Raji (cell line): Measurements from ENCODE around the gene CCNC.

ENCODE experiments used
- POLR2A ChIP-seq: IDR thresholded peaks from 2 replicates; pipeline ENCODE4 v1.6.1; 2011; ENCODE audit warnings: low read depth, low read length, control low read depth; ENCODE audit not compliant: insufficient read depth

The CCNC gene, protein sequence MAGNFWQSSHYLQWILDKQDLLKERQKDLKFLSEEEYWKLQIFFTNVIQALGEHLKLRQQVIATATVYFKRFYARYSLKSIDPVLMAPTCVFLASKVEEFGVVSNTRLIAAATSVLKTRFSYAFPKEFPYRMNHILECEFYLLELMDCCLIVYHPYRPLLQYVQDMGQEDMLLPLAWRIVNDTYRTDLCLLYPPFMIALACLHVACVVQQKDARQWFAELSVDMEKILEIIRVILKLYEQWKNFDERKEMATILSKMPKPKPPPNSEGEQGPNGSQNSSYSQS

DNA sequence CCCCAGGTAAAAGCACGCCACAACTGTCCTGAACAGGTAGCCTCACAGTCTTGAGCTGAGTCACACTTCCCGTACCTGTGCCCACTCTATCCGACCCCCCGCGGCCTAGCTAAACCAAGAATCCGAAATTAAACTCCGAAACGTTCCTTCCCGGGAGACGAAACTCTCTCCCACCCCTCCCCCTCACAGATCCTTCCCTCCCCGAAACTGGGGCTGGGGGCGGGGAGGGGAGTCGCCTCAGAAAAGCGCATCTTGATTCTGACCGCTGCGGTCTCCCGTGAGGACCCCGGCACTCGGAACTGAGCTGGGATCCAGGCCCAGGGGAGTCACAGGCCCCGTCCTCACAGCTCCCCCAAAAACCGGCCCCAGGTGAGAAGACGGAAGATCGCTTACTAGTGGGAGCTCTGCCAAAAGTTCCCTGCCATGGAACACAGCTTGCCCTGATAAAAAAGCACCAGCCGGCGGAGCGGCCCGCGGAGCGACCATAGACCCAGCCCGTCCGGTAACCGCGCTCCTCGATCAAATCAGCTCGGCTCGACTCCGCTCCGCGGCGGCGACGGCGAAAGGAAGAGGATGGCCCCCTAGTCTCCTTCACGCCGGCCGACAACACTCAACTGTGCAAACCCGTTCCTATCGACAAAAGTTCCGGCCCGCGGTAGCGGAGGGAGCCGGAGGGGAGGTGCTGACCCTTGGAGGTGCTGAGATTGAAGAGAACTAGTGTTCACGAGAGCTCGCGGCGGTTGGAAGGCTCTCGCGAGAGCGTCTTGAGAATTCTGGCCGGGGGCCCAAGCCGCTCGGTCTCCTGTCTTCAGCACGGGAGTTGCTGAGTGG lies at the start of gene CCNC:
Gene CCNC (minus strand): TSS at position 558 of the 831 bp plus-strand sequence. CDS start 133 bp downstream, at position 425.
- TF ChIP-seq POLR2A, result peak; percentile 94

DNA sequence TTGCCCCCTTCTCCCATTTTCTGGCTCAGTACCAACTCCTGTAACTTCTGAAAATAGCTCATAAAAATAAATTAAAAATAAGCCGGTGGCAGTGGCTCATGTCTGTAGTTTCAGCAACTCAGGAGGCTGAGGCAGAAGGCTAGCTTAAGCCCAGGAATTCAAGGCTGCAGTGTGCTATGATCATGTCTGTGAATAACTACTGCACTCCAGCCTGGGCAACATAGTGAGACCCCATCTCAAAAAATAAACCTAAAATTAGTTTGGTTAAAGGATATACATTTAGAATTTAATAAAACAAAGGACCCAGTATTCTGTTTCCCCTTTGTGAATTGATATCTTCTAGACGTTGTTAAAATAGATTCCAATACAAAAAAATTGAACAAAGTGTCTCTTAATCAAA lies 48.7 kb upstream of the CCNC start:
- TF ChIP-seq POLR2A, result no peak

DNA sequence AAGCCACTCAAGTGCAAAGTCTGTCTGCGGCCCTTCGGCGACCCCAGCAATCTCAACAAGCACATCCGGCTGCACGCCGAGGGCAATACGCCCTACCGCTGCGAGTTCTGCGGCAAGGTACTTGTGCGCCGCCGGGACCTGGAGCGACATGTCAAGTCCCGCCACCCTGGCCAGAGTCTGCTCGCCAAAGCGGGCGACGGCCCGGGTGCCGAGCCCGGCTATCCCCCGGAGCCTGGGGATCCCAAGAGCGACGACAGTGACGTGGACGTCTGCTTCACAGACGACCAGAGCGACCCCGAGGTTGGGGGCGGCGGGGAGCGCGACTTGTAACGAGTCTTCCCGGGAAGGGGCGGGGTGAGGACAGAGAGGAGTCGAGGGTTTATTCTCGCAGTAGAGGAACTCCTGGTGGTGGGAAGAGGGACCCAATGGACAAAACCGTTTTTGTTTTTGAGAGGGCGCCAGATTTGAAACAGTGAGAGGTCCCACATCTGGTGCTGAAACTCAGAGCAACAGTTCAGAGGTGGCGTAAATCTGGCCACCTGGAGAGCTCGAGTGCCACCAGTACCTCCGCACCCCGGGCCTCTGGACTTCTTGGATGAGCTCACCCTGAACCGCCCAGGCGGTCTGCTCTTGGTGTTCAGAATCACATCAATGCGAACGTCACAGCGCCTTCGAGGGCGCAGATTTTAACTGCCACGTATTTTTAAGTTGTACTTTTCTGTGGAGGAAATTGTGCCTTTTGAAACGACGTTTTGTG lies 46.1 kb upstream of the CCNC start:
- TF ChIP-seq POLR2A, result no peak

DNA sequence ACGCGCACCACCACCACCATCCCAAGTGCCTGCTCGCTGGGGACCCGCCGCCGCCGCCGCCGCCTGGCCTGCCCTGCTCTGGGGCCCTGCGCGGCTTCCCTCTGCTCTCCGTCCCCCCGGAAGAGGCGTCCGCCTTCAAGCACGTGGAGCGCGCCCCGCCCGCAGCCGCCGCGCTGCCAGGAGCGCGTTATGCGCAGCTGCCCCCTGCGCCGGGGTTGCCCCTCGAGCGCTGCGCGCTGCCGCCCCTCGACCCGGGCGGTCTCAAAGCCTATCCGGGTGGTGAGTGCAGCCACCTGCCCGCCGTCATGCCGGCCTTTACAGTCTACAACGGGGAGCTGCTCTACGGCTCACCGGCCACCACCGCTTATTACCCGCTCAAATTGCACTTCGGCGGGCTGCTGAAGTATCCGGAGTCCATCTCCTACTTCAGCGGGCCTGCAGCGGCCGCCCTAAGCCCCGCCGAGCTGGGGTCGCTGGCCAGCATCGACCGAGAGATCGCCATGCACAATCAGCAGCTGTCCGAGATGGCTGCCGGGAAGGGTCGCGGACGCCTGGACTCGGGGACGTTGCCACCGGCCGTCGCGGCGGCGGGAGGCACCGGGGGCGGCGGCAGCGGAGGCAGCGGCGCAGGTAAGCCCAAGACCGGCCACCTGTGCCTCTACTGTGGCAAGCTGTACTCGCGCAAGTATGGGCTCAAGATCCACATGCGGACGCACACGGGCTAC lies 45.4 kb upstream of the CCNC start:
- TF ChIP-seq POLR2A, result no peak

DNA sequence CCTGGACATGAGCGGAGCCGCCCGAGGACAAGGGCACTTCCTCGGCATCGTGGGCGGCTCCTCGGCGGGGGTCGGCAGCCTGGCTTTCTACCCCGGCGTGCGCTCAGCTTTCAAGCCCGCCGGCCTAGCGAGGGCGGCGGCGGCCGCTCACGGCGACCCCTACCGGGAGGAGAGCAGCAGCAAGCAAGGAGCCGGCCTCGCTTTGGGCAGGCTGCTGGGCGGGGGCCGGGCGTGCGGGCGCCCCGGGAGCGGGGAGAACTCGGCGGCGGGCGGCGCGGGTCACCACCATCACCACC lies 44.9 kb upstream of the CCNC start:
- no peak for TF ChIP-seq POLR2A

DNA sequence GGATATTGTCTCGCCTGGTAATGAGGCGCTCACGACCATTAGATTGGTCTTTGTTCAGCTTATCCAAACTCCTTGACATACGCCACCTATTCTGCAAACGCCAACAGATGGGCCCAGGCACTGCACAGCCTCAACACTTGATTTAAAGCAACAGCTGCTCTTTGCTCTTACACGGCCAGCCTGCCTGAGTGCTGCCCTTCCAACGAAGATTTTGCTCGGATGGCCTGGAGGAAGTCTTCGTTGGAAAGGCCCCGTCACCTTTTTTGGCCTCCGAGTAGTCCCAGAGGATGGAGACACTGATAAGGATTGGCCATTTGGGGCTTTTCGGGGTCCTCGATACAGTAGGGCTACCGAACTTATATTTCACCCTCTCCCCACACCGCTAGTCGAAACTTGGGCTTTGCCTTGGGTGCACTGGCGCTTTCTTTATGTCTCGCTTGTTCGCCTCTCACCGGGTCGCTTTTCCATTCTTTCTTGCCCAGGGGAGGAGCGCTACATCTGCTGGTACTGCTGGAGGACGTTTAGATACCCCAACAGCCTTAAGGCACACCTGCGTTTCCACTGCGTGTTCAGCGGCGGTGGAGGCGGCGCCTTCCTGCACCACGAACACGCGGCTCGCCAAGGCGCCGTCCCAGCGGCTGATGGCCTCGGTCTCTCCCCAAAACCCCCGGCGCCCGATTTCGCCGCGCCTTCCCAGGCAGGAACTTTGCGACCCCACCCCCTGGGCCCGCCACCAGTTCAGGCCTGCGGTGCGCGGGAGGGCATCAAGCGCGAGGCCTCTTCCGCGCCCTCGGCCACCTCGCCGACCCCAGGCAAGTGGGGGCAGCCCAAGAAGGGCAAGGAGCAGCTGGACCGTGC lies 44.3 kb upstream of the CCNC start:
- TF ChIP-seq POLR2A, result no peak

DNA sequence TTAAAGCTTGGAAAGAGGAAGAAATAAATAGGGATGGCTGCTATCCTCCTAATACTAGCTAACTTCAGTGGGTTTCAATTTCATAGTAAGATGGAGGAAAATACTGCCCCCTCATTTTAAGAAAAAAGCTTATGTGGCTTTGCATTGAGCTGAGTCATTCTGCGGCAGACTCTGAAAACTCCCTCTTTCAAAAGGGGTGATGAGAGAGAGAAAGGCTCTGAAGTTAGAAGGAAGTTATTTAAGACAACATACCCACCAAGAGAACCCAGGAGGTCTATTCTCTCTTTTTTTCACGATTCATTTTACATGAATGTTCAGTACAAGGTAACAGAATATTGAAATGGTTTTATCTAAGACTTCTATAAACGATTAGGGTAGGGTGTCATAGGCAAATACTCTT lies 42.7 kb upstream of the CCNC start:
- TF ChIP-seq POLR2A, result no peak

DNA sequence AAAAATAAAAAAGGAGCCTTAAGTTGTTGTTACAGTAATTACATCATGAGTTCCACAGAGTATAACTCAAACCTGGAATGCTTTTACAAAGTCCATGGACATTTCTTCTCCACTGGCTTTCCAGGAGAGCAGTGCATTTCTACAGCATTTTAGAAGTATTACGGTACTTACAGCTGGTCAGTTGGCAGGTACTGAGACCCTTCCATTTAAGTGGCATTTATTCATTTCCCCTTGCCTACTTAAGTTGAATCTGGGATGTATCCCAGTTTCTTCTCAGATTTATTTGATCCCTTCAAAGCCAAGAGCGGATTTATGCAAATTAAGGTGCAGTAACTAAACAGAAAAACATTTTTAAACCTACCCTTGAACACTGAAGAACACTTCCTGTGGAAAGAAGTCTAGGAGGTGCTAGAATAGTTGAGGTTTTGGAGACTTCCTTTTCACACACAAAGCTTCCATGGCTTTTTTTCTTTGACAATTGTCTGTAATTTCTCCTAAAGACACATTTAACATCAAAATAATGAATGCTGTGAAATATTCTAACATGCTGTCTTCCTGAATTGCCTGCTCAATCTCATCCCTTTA lies 41.5 kb upstream of the CCNC start:
- no peak for TF ChIP-seq POLR2A

DNA sequence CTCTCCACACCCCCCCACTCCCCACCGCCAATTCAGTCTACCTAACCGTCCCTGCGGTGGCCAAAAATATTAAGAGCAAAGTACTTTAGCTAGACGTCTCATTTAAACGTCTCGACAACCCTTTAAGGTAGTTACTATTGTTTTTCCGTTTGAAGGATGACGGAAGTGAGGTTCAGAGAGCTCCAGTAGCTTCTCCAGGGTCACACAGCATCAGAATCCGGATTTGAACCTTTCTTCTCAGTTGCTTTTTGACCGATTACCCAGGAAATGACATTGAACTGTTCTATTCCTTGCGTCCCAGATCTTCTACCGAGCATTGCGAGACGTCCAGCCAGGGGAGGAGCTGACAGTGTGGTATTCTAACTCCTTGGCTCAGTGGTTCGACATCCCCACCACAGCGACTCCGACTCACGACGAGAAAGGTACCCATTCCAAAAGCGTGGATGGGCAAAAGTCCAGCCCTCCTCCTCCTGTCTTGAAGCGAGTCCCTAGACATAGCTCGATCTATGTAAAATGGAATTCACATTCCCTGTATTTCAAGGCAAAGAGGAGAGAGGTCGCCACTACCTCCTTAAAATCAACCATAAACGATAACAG lies 40.5 kb upstream of the CCNC start:
- no peak for TF ChIP-seq POLR2A

DNA sequence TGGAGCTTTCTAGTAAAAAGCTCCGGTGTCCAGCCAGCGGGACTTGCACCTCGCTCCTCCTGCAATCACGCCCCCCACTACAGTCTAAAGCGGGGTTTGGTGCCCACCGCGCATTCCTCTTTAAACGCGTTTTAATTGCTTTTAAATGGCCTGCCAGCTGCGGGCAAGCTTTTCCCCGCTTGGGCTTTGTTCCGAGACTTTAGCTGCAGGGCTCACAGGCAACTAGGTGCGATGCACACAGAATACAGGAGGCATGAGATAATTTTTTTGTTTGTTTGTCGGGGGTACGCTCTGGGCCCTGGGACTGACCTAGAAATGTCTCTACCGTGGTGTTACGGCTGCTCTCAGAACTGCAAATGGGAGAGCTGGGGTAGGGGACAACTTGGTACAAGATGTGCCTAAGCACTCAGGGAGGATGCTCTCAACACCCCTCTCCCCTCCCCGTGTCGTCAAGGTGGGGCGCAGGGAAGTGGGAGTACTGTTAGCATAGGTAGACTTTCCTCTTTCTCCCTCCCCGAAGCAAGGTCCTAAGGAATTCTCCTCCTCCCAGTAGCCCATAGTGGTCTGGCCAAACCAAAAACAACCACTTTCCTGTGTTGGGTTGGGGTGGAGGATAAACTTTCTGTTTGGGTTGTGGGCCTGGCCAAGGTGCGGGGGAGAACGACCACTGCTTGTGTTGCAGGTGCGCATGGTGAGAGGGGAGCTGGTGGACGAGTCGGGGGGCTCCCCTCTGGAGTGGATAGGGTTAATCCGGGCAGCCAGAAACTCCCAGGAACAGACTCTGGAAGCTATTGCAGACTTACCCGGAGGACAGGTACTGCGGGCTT lies 39.8 kb upstream of the CCNC start:
- no peak for TF ChIP-seq POLR2A

DNA sequence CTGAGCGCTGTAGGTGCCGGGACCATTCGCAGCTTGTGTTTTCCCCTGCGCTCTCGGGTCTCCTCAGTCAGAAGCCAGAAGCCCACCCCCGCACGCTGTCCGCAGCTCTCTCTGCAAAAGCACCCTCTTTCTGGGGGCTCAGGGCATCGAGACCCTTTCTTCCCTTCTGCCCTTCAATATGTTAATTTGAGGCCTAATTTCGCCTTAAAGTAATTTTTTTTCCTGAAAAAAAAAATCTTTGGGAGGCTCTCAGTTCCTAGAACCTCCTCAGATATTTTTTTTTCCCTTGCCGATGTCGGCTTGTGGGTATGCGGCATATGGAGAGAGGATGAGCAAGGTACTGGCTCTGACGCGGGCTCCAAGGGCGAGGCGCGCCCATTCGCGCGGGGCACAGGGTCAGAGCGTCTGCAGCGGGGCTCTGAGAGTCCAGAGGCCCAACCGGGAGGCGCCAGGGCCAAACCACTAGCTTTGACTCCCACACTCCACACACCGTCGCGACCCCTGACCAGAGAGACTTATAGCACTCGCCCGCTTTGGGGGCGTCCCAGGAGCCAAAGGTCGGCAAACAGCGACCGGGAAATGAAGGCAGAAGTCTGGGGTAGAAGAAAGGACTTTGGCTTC lies 39.1 kb upstream of the CCNC start:
- no peak for TF ChIP-seq POLR2A

DNA sequence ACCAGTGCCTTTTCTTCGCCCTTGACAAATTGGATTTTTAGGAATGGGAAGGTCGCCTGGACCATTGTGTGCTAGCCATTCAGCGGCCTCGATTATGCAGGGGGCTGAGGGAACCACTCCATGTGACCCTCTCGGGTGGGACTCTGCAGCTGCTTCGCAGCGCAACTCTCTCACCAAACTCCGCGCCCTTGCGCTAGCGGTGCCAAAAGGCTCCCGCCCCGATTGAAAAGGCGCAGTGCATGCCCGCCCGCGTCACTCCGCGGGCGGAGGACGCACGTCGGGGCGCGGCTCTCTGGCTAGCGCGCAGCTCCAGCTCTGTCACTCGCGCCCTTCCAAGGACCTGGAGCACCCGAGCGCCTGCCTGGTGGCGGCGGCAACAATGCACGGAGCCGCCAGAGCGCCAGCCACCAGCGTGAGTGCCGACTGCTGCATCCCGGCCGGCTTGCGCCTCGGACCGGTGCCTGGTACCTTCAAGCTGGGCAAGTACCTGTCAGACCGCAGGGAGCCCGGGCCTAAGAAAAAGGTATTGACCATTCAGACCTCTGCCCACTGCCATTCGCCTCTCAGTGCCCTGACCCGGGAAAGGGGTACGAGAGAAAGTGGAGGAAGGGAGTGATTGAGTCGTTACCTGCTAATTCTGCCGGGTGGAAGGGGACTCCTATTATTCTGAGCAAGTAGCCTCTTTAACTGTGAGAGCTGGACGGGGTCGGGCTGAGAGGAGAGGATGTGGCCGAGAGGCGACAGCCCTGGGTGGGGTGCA lies 38.4 kb upstream of the CCNC start, which contains the start of gene PRDM13:
Gene PRDM13 (plus strand): TSS at position 178 of the 760 bp plus-strand sequence. CDS start 202 bp downstream, at position 380.
- TF ChIP-seq POLR2A, result no peak
